Fibroblast of gingiva (primary cell): Measurements from ENCODE around the gene PRPF19.

Experiments
- DNase-seq: peaks from one replicate; pipeline ENCODE4 v3.0.0-alpha.2; 2011; ENCODE audit warnings: low read depth

Gene PRPF19

GRCh38 chr11:60937811-60938210 is 31.4 kb upstream of the PRPF19 start:
- no peak for DNase-seq

GRCh38 chr11:60937144-60937527 is 30.8 kb upstream of the PRPF19 start:
- DNase-seq, result no peak

- DNase-seq, result no peak
Measured at GRCh38 chr11:60936467-60937143, 30.2 kb upstream of the PRPF19 start.

GRCh38 chr11:60935676-60936442 is 29.5 kb upstream of the PRPF19 start:
- no peak for DNase-seq

GRCh38 chr11:60934790-60935605 is 28.6 kb upstream of the PRPF19 start:
- DNase-seq, result no peak

- no peak for DNase-seq
Measured at GRCh38 chr11:60934124-60934789, 27.9 kb upstream of the PRPF19 start.

GRCh38 chr11:60933416-60934123 is 27.2 kb upstream of the PRPF19 start:
- no peak for DNase-seq

- DNase-seq, result no peak
Measured at GRCh38 chr11:60932605-60933356, 26.4 kb upstream of the PRPF19 start.

GRCh38 chr11:60931917-60932316 is 25.5 kb upstream of the PRPF19 start:
- DNase-seq, result no peak

- no peak for DNase-seq
Measured at GRCh38 chr11:60930394-60930793, 24.0 kb upstream of the PRPF19 start.

- DNase-seq, result no peak
Measured at GRCh38 chr11:60929764-60930163, 23.4 kb upstream of the PRPF19 start.

GRCh38 chr11:60928563-60929001 is 22.2 kb upstream of the PRPF19 start:
- no peak for DNase-seq

- no peak for DNase-seq
Measured at GRCh38 chr11:60927600-60927999, 21.2 kb upstream of the PRPF19 start.

- no peak for DNase-seq
Measured at GRCh38 chr11:60927061-60927592, 20.7 kb upstream of the PRPF19 start.

GRCh38 chr11:60926500-60926899 is 20.1 kb upstream of the PRPF19 start:
- DNase-seq, result no peak

- DNase-seq, result no peak
Measured at GRCh38 chr11:60925868-60926267, 19.5 kb upstream of the PRPF19 start.

GRCh38 chr11:60924906-60925853 is 18.8 kb upstream of the PRPF19 start:
- DNase-seq, result no peak

GRCh38 chr11:60924110-60924905 is 17.9 kb upstream of the PRPF19 start, which contains the start of gene TMEM132A:
TMEM132A (plus strand) TSS chr11:60924460; CDS start chr11:60924634, 174 bp downstream.
- DNase-seq, result peak; percentile 54

- no peak for DNase-seq
Measured at GRCh38 chr11:60923800-60924109, 17.4 kb upstream of the PRPF19 start.
